HG03565 (cell line): Measurements from ENCODE around the gene JUP.
"Not testable (repeated sequence)": the region's sequence is repeated elsewhere in the genome, so short reads cannot be mapped to it uniquely, and the experiment has no call there.

Experiments used
- ATAC-seq: cut with Tn5 transposase; IDR thresholded peaks from one replicate; pipeline ENCODE4 v1.9.1; 2021; ENCODE audit warnings: mild to moderate bottlenecking, moderate library complexity; ENCODE audit not compliant: unreplicated experiment

JUP gene

GRCh38 chr17:41781404-41782110, 5.0 kb downstream of the JUP start:
- ATAC-seq, result no peak

- no peak for ATAC-seq
Measured at GRCh38 chr17:41779954-41780353, 6.6 kb downstream of the JUP start.

- ATAC-seq, result no peak
Measured at GRCh38 chr17:41777574-41778188, 8.8 kb downstream of the JUP start.

GRCh38 chr17:41777157-41777573, 9.3 kb downstream of the JUP start:
- no peak for ATAC-seq

GRCh38 chr17:41776262-41776900, 10.1 kb downstream of the JUP start:
- ATAC-seq, result not testable (repeated sequence)

GRCh38 chr17:41775394-41776226, 10.9 kb downstream of the JUP start:
- ATAC-seq, result no peak

- no peak for ATAC-seq
Measured at GRCh38 chr17:41773731-41774193, 12.7 kb downstream of the JUP start.

GRCh38 chr17:41773190-41773588, 13.3 kb downstream of the JUP start:
- ATAC-seq, result no peak

- ATAC-seq, result no peak
Measured at GRCh38 chr17:41772586-41773189, 13.8 kb downstream of the JUP start.

GRCh38 chr17:41772218-41772585, 14.3 kb downstream of the JUP start:
- no peak for ATAC-seq

GRCh38 chr17:41771389-41772206, 14.9 kb downstream of the JUP start:
- no peak for ATAC-seq

GRCh38 chr17:41769985-41770384, 16.5 kb downstream of the JUP start:
- no peak for ATAC-seq

GRCh38 chr17:41769346-41769862, 17.1 kb downstream of the JUP start:
- ATAC-seq, result no peak

- no peak for ATAC-seq
Measured at GRCh38 chr17:41768682-41769288, 17.7 kb downstream of the JUP start.

GRCh38 chr17:41767324-41768042, 19.0 kb downstream of the JUP start:
- no peak for ATAC-seq

- no peak for ATAC-seq
Measured at GRCh38 chr17:41766135-41766534, 20.4 kb downstream of the JUP start.

GRCh38 chr17:41763327-41763726, 23.2 kb downstream of the JUP start:
- no peak for ATAC-seq

- no peak for ATAC-seq
Measured at GRCh38 chr17:41762841-41763240, 23.7 kb downstream of the JUP start.

- no peak for ATAC-seq
Measured at GRCh38 chr17:41762391-41762790, 24.1 kb downstream of the JUP start.
